ENCODE data around the gene IER5.

The IER5 gene

DNA sequence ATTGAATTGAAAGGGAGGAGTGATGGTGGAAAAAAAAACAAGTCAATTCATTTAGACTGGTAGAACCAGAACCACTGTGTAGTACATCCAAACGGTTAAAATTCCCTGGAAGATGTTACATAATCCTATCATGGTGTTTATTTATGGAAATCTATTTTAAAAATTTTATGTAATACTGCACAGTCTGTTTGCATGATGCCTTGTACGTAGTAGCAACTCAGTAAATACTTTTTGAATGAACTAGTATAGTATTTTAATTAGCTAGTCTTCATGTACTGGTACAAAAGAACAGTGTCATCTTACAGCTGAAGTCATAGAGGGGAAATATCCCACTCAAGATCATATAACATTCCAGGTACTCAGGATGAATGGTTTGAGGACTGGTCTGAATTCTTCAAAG, 27.0 kb upstream of the IER5 start:
- Histone ChIP-seq H3K36me3 (no peaks in the 10 kb centered on the region), H3K9me3 (ENCODE audit: severe bottlenecking) (no peaks in the 10 kb centered on the region), H3K4me3 (ENCODE audit: low read depth, low read length) (no peak overlapping the region), H3K27me3 (ENCODE audit: insufficient read depth, low read depth, severe bottlenecking) (no peaks in the 10 kb centered on the region), H3K27ac (no peak overlapping the region)
- no peak for TF ChIP-seq CTCF (IDR thresholded peaks at IDR 0.05; ENCODE audit: low read depth, low read length)
- no peak for DNase-seq

DNA sequence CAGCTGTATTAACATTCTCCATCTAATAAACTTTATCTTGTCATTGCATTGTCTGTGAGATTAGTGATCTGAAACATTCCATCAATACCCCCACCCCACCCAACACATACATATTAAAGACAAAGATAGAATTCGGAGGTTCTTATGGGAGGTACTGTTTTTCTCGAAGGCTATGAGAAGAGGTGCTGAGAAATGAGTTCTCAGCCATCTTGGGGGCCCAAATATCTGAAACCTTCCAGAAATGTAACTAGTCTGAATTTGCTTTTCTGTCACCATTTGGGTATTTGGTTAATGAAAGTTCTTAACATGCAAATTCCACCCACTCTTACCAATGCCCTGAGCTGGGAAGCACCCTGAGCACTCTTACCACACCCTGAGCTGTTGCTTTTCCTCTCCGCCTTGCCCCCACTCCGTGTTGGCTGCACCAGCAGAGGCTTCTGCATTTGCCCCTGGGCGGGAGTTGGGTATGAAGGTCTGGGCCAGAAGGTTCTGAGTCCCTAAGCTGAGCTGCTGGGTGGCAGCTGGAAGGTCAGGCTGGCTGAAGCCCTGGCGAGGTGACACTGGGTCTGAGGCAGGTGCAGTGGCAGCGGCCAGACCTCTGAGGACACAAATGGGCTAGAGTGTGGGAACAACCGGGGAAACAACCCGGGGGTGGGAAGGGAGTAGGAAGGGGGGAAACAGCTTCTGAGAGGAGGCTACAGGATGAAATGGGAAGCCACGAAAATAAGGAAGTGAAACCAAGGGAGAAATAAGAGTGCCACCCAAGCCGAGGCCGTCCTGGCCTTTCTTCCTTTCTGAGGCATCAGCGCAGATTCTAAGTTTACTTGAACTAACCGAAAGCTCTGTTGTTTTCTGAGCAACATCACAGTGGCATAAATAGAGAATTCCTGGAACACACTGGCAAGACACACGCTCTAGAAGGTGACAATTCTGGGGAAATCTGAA, 26.3 kb upstream of the IER5 start:
- H3K4me3 ChIP-seq (ENCODE audit: low read depth, low read length) = no peak overlapping the region
- H3K27me3 ChIP-seq (ENCODE audit: insufficient read depth, low read depth, severe bottlenecking) = no peaks in the 10 kb centered on the region
- no peaks in the 10 kb centered on the region for H3K9me3 ChIP-seq (ENCODE audit: severe bottlenecking)
- no peak for DNase-seq
- no peak for TF ChIP-seq CTCF (IDR thresholded peaks at IDR 0.05; ENCODE audit: low read depth, low read length)
- no peaks in the 10 kb centered on the region for H3K36me3 ChIP-seq
- H3K27ac ChIP-seq = no peak overlapping the region

GRCh38 chr1:181062836-181063428, 25.6 kb upstream of the IER5 start:
- Histone ChIP-seq H3K9me3 (ENCODE audit: severe bottlenecking) (no peaks in the 10 kb centered on the region), H3K4me3 (ENCODE audit: low read depth, low read length) (no peak overlapping the region), H3K27ac (peak overlapping the region; percentile 33), H3K27me3 (ENCODE audit: insufficient read depth, low read depth, severe bottlenecking) (no peaks in the 10 kb centered on the region), H3K36me3 (no peaks in the 10 kb centered on the region)
- no peak for TF ChIP-seq CTCF (IDR thresholded peaks at IDR 0.05; ENCODE audit: low read depth, low read length)
- DNase-seq = peak; percentile 30

GRCh38 chr1:181064011-181064623, 24.4 kb upstream of the IER5 start:
- Histone ChIP-seq H3K4me3 (ENCODE audit: low read depth, low read length) (no peak overlapping the region), H3K27ac (peak overlapping the region; percentile 50; the same call in 1 of the 2 replicates), H3K36me3 (no peaks in the 10 kb centered on the region), H3K27me3 (ENCODE audit: insufficient read depth, low read depth, severe bottlenecking) (no peaks in the 10 kb centered on the region), H3K9me3 (ENCODE audit: severe bottlenecking) (no peaks in the 10 kb centered on the region)
- peak; percentile 48 for DNase-seq
- no peak for TF ChIP-seq CTCF (IDR thresholded peaks at IDR 0.05; ENCODE audit: low read depth, low read length)

- no peak for TF ChIP-seq CTCF (IDR thresholded peaks at IDR 0.05; ENCODE audit: low read depth, low read length)
- Histone ChIP-seq H3K27me3 (ENCODE audit: insufficient read depth, low read depth, severe bottlenecking) (no peaks in the 10 kb centered on the region), H3K4me3 (ENCODE audit: low read depth, low read length) (no peak overlapping the region), H3K9me3 (ENCODE audit: severe bottlenecking) (no peaks in the 10 kb centered on the region), H3K36me3 (no peaks in the 10 kb centered on the region), H3K27ac (no peak overlapping the region)
- no peak for DNase-seq
Measured at GRCh38 chr1:181064702-181065101, 23.8 kb upstream of the IER5 start.
